Activated CD8-positive, alpha-beta memory T cell treated with anti-CD3 and anti-CD28 coated beads, Interleukin-2, amount 50 U/mL, for 24 hours (primary cell): ENCODE results near the gene FTO.
"Not testable (repeated sequence)": the region's sequence is repeated elsewhere in the genome, so short reads cannot be mapped to it uniquely, and the experiment has no call there.

Experiments
- DNase-seq: peaks from one replicate; pipeline ENCODE4 v3.0.0-alpha.2; 2020; ENCODE audit errors: extremely low read depth

FTO gene

GRCh38 chr16:53703590-53704444, at the start of gene FTO, which contains the start of gene RPGRIP1L:
FTO (plus strand) TSS chr16:53704156.
RPGRIP1L (minus strand) TSS chr16:53703859; CDS start chr16:53700723, 3,136 bp downstream.
- peak; percentile 97 for DNase-seq

GRCh38 chr16:53654946-53655345, 49.0 kb upstream of the FTO start:
- DNase-seq: no peak

DNA sequence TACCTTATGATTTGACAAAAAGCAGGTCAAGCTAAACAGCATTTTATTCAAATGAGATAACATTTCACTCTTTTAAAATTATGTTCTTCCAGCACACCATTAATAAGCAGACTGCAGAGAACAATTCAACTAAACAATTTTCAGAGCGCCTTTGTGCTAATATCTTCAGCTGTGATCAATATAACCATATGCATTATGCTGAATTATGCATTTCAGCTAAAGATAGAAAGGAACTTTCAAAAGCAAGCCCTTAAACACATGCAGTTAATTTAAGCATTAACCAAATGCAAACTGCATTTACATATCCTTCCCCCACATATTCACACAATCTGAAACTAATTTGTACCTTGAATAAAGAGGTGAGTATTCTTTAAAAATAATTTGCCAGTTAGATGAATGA, 41.9 kb upstream of the FTO start:
- DNase-seq: no peak

GRCh38 chr16:53664724-53665345, 39.1 kb upstream of the FTO start:
- DNase-seq: no peak

DNA sequence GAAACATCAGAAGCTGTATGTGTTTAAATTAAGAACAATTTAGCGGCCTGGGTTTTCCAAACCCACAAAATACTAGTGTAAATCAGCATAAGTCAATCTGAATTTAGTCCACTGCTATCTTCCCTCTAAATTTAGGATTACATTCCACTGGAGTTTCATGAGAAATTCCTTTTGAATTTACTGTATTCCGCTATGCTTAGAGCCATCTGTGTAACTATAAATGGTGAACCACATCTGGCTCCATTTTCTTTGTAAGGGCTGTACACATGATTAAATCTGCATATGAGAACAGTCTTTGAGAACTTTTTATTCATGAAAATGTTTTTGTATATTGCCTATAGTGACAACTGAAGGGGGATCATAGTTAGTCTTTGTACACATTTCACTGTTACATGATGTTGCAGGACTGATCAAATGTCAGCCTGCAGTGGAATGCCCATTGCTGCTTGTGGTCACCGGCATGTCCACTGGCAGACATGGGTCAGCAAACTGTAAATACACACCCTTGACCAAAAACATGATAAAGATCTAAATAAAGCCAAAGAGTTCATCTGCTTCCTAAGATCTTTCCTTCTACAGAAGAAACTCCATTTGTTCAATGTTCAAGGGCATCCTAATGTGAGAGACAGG, 37.1 kb upstream of the FTO start:
- DNase-seq: no peak

DNA sequence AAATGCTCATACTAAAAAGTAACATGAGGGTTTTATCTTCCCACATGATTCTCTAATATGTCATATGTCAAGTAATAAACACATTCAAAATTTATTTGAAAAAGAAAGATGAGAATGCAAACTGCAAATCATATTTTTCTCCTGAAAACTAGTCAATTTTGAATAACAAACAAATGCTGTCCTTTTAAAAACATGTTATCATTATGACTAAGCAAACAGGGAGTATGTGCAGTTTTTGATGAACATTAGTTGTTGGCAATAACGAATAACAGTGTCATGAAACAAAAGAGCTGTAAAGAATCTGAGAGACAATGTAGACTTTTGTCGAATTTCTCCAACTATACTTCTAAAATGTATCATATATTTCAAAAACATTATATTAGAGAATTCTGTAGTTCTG, 35.1 kb upstream of the FTO start:
- DNase-seq: no peak

- no peak for DNase-seq
Observed at GRCh38 chr16:53672461-53672860, 31.5 kb upstream of the FTO start.

DNA sequence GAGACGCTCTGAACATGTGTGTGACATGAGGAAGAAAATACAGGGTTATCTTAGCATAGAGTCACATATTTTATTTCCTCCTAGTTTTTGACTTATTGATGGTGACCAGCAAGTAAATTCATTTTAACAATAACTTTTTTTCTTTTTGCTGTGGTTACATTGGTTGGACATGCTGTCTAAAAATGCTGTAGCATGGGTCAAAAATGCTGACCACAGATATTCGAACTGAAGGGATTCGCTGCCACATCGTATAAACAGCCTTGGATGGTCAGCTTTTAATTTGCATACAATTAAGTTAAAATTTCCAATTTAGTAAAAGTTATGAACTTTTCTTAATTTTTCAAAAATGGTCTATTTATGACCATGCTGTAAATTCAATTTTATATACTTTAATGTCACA, 30.8 kb upstream of the FTO start:
- DNase-seq: no peak

DNA sequence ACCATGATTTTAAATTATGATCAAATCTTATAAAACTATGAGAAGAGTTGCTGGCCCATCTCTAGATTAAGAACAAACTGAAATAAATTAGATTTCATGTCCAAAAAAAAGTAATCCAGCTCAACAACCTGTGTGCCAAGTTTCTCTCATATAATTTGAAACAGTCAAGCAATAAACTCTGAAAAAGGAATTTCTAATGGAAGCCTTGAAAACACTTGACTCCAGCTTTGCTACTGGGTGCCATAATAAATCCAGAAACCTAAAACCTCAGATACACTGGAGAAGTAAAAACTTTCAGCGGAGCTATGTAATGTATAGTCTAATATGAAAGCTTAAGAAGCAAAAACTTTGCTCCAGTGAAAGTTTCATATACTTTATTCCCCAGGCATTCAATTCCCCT, 25.8 kb upstream of the FTO start:
- DNase-seq: no peak

DNA sequence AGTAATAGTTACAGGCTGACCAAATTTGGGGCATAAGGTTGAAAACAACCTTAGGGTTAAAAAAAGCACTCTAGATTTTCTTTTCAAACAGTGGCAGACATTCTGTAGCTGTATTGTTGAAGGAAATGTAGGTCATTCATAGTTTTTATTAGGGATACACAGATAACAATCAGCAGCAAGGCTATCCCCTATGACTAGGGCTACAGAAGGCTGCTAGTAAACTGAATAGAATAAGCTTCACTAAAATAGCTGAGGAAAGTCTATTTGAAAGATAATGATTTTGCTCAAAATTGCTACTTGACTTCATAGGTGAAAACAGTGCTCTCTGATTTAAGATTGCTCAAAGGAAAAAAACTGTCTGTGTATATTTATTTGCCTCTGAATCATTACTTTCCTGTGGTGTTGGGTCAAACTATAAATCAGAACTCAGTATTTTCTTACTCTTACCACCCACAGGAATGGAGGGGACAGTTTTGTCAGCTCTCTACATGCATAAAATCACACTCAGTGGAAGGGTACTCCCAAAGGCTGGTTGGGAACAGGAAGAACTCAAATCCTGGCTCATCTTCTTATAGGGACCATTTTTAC, 25.1 kb upstream of the FTO start:
- no peak for DNase-seq

DNA sequence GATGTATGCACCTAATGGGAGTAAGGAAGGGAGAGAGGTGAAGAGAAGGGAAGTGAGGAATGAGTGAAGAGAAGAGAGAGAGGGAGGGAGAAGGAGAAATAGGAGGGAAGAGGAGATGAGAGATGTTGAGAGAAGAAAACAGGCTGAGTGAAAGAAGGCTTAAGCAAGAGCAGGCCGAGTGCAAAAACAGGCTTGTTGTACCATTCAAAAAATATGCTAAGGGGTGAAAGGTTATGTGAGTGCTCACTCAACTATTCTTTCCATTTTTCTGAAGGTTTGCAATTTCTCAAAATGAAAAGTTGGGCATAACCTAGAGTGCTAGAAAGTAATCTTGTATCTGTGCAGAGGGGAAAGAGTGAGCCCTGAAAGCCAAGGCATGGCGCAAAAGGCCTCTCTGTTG, 23.2 kb upstream of the FTO start:
- DNase-seq: no peak

DNA sequence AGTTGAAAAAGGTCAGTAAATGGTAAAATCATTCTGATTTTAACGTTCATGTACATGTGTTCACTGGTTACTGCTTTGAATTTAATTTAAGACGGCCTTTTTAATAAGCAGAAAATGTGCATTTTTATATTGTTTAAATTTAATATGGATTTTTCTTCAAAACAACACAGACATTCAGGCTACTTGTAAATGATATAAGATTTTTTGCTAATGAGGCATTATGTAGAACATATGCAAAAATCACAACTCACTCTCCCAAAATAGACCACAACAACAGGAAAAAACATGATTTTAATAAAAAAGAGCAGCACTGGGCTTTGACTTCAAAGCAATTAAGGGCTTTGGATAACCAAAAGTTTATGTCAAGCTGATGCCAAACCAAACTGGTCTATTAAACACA, 22.6 kb upstream of the FTO start:
- no peak for DNase-seq

DNA sequence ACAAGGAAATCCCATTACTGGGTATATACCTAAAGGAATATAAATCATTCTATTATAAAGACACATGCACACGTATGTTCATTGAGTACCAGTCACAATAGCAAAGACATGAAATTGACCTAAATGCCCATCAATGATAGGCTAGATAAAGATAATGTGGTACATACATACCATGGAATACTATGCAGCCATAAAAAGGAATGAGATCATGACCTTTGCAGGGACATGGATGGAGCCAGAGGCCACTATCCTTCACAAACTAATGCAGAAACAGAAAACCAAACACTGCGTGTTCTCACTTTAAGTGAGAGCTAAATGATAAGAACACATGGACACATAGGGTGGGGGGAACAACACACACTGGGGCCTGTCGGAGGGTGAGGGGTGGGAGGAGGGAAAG, 18.6 kb upstream of the FTO start:
- DNase-seq: not testable (repeated sequence)

GRCh38 chr16:53686710-53687109, 17.2 kb upstream of the FTO start:
- DNase-seq: no peak

DNA sequence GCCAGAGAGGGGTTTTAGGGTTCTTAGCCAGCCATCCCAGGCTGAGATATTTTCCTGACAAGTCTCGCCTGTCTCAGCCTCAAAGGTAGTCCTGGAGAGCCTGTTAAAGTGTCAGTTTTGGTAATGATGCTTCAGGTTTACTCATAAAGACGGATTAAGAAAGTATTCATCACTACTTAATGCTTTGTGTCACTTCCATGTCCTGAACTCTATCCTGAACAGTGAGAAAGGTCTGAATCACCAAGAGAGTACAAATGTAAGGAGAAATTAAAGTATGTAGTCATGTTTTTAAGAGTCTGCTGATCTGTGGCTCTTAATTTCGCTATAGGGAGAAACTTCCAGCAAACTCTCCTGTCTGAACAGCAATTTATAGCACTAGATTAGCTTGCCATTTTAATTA, 14.3 kb upstream of the FTO start:
- no peak for DNase-seq

GRCh38 chr16:53690771-53691170, 13.2 kb upstream of the FTO start:
- no peak for DNase-seq

DNA sequence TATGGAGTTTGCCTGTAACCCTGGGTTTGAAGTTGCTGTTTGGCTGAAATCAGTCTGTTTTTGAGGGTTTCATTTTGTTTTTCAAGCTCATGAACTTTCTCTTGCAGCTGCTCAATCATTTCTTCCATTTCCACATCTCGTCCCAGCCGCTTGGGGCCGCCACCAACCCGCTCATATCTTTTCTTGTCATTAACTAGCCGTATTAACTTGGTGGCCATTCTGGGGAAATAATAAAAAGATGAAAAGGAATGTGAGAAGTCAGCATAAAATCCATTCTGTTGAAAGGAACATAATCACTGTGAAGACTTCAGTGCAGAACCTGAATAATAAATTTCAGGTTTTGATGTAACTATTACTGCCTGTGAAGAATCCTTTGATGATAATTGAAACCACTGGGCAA, 11.8 kb upstream of the FTO start:
- no peak for DNase-seq

GRCh38 chr16:53693320-53693719, 10.6 kb upstream of the FTO start:
- no peak for DNase-seq

DNA sequence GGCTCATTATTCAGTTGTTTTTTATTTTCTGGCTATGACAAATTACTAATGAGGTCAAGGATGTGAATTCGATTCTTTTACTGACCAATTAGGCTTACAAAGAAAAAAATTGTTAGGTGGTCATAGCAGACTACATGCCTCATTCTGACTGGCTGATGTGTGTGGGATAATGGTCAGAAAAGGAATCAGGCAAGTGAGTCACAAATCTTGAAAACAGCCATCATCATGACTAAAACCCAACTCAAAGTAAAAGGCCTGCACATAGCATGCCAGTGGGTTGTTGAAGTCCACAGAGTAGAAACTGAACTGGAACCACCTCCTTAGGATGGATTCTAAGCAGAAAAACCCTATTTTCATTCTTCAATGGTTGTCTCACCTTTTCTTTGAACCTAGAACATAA, 8.9 kb upstream of the FTO start:
- no peak for DNase-seq

DNA sequence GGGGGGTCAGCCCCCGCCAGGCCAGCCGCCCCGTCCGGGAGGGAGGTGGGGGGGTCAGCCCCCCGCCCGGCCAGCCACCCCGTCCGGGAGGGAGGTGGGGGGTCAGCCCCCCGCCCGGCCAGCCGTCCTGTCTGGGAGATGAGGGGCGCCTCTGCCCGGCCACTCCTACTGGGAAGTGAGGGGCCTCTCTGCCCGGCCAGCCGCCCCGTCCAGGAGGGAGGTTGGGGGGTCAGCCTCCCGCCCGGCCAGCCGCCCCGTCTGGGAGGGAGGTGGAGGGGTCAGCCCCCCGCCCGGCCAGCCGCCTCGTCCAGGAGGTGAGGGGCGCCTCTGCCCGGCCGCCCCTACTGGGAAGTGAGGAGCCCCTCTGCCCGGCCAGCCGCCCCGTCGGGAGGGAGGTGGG, 5.7 kb upstream of the FTO start:
- not testable (repeated sequence) for DNase-seq

- no peak for DNase-seq
Observed at GRCh38 chr16:53704445-53704813, 473 bp downstream of the FTO start.

DNA sequence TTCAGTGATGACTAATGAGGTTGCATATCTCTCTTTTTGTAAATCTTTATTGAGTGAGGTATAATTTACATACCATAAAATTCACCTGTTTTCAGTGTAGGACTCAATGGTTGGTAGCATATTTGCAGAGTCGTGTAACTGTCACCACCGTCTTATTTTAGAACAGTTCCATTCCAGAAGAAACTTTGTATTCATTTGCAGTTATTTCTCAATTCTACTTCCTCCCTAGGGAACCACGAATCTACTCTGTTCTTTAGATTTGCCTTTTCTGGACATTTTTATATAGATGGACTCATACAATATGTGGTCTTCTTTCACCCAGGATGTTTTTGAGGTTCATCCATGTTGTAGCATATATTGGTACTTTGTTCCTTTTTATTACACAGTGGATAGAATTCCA, 3.7 kb downstream of the FTO start:
- DNase-seq: no peak

DNA sequence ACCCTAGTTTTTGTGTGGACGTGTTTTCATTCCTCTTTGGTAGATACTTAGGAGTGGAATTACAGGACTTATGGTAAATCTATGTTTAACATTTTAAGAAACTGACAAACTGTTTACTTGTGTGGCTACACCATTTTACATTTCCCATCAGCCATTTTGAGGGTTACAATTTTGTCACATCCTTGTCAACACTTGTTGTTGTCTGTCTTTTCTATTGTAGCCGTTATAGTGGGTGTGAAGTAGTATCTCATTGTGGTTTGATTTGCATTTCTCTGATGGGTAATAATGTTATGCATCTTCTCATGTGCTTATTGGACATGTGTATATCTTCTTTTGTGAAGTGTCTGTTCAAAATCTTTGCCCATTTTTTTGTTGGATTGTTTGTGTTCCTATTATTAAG, 4.5 kb downstream of the FTO start:
- DNase-seq: no peak
